A549 (cell line): ENCODE data around the gene C3orf70.

Source experiments
- CEBPB ChIP-seq, 2 experiments: fragments of >200 bp in 1 of 2; sonication (Bioruptor Twin) in 1 of 2; formaldehyde crosslinking in 1 of 2; IDR thresholded peaks; 2 replicates each; pipeline ENCODE4 v1.6.1; 2012 to 2016
- CTCF ChIP-seq: fragments of >200 bp; sonication (Bioruptor Twin); formaldehyde crosslinking; IDR thresholded peaks from 3 replicates; pipeline ENCODE4 v1.5.1; 2016
- EHMT2 ChIP-seq: fragments of 200-600 bp; sonication (generic); IDR thresholded peaks from 2 replicates; pipeline ENCODE4 v1.6.1; 2016; ENCODE audit warnings: antibody characterized with exemption, low read depth, mild to moderate bottlenecking, moderate library complexity
- EP300 ChIP-seq, 2 experiments: fragments of >200 bp; sonication (Bioruptor Twin); formaldehyde crosslinking; IDR thresholded peaks; 2 replicates in 1 of 2; 3 replicates in 1 of 2; pipeline ENCODE4 v1.6.1; 2016 to 2017
- MAFK ChIP-seq: fragments of 450-650 bp; IDR thresholded peaks from 2 replicates; pipeline ENCODE4 v1.6.1; 2014; ENCODE audit not compliant: partially characterized antibody
- MAX ChIP-seq: IDR thresholded peaks from 2 replicates; pipeline ENCODE4 v1.6.1; 2012
- POLR2A ChIP-seq: IDR thresholded peaks from 2 replicates; pipeline ENCODE4 v1.6.1; 2012; ENCODE audit warnings: mild to moderate bottlenecking, low read length
- RAD21 ChIP-seq, 2 experiments: fragments of >200 bp in 1 of 2; sonication (Bioruptor Twin) in 1 of 2; formaldehyde crosslinking in 1 of 2; IDR thresholded peaks in 1 of 2; conservative IDR thresholded peaks in 1 of 2; 2 replicates in 1 of 2; 3 replicates in 1 of 2; pipeline ENCODE4 v1.6.1; 2012 to 2018; ENCODE audit warnings: inconsistent platforms in 1 of 2
- RCOR1 ChIP-seq: fragments of 150-350 bp; IDR thresholded peaks from 2 replicates; pipeline ENCODE4 v1.6.1; 2014; ENCODE audit warnings: antibody characterized with exemption, low read length, low read depth
- RNF2 ChIP-seq: fragments of 200-600 bp; sonication (generic); IDR thresholded peaks from 2 replicates; pipeline ENCODE4 v1.6.1; 2016; ENCODE audit warnings: low read depth, mild to moderate bottlenecking, antibody characterized with exemption, moderate library complexity, borderline replicate concordance
- ZNF302 ChIP-seq: fragments of 250-450 bp; sonication (Bioruptor Pico); IDR thresholded peaks from 2 replicates; pipeline ENCODE4 v1.9.0; 2021; ENCODE audit warnings: inconsistent platforms, mild to moderate bottlenecking, moderate library complexity

- TF ChIP-seq POLR2A: no peak
- no peak for TF ChIP-seq EHMT2
- no peak for TF ChIP-seq CTCF
- no peak for TF ChIP-seq RAD21 (conservative IDR thresholded peaks at IDR 0.05 in 1 of 2, IDR thresholded peaks at IDR 0.05 in 1 of 2)
- TF ChIP-seq EP300 (IDR thresholded peaks at IDR 0.05): no peak
- TF ChIP-seq CEBPB (IDR thresholded peaks at IDR 0.05): no peak
- no peak for TF ChIP-seq RNF2
- no peak for TF ChIP-seq RCOR1
- no peak for TF ChIP-seq ZNF302 (CRISPR knock-in tag)
- TF ChIP-seq MAFK: no peak
- no peak for TF ChIP-seq MAX
These were observed 70.0 kb downstream of the C3orf70 start for GRCh38 chr3:185082829-185083228.
